Progenitor cell of endocrine pancreas (in vitro differentiated cells): ENCODE measurements around the gene ARSJ. TPM values are rescaled to one million over a fixed set of nuclear protein-coding genes. Genes with fewer than 3 reads are reported as not detected.

Experiments used
- DNase-seq: peaks from one replicate; pipeline ENCODE4 v3.0.0; 2021; ENCODE audit warnings: low spot score; ENCODE audit not compliant: unreplicated experiment
- H3K27ac Mint-ChIP-seq: 2 replicates; pipeline ENCODE4 v1.8.0; 2021; ENCODE audit warnings: mild to moderate bottlenecking, moderate library complexity, mixed read lengths
- H3K27me3 Mint-ChIP-seq: 2 replicates; pipeline ENCODE4 v1.8.0; 2021; ENCODE audit warnings: mixed read lengths
- H3K36me3 Mint-ChIP-seq: 2 replicates; pipeline ENCODE4 v1.8.0; 2022; ENCODE audit warnings: mixed read lengths; ENCODE audit not compliant: insufficient read depth
- H3K4me1 Mint-ChIP-seq: 2 replicates; pipeline ENCODE4 v1.8.0; 2021; ENCODE audit warnings: low read depth, mixed read lengths
- H3K4me3 Mint-ChIP-seq: 2 replicates; pipeline ENCODE4 v1.8.0; 2021; ENCODE audit warnings: low read depth, mild to moderate bottlenecking, moderate library complexity, mixed read lengths
- H3K9me3 Mint-ChIP-seq: 2 replicates; pipeline ENCODE4 v1.8.0; 2021; ENCODE audit warnings: low read depth, mixed read lengths
- total RNA-seq: library from RNA; stranded (reverse); gene quantifications from 2 replicates; pipeline ENCODE4 v1.2.1, GENCODE V29; 2021
- TF ChIP-seq, protein P1 (sequence below): fragments of 200-600 bp; sonication (generic); IDR thresholded peaks from one replicate; pipeline ENCODE4 v1.5.0; 2021; ENCODE audit warnings: antibody characterized with exemption, mild to moderate bottlenecking; ENCODE audit not compliant: unreplicated experiment

ARSJ gene
- total RNA-seq, 1 donor from 2014 or later: 0.46 TPM

GRCh38 chr4:113997206-113997605, 17.8 kb upstream of the ARSJ start:
- no peak for DNase-seq
- H3K4me3 Mint-ChIP-seq: no peak overlapping the region
- no peaks in the 10 kb centered on the region for H3K4me1 Mint-ChIP-seq
- H3K36me3 Mint-ChIP-seq: no peaks in the 10 kb centered on the region
- no peak overlapping the region for H3K27ac Mint-ChIP-seq
- no peaks in the 10 kb centered on the region for H3K9me3 Mint-ChIP-seq
- H3K27me3 Mint-ChIP-seq: peaks cover 3% of the 10 kb centered on the region
- TF ChIP-seq, protein P1, sequence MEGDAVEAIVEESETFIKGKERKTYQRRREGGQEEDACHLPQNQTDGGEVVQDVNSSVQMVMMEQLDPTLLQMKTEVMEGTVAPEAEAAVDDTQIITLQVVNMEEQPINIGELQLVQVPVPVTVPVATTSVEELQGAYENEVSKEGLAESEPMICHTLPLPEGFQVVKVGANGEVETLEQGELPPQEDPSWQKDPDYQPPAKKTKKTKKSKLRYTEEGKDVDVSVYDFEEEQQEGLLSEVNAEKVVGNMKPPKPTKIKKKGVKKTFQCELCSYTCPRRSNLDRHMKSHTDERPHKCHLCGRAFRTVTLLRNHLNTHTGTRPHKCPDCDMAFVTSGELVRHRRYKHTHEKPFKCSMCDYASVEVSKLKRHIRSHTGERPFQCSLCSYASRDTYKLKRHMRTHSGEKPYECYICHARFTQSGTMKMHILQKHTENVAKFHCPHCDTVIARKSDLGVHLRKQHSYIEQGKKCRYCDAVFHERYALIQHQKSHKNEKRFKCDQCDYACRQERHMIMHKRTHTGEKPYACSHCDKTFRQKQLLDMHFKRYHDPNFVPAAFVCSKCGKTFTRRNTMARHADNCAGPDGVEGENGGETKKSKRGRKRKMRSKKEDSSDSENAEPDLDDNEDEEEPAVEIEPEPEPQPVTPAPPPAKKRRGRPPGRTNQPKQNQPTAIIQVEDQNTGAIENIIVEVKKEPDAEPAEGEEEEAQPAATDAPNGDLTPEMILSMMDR: no peak

DNA sequence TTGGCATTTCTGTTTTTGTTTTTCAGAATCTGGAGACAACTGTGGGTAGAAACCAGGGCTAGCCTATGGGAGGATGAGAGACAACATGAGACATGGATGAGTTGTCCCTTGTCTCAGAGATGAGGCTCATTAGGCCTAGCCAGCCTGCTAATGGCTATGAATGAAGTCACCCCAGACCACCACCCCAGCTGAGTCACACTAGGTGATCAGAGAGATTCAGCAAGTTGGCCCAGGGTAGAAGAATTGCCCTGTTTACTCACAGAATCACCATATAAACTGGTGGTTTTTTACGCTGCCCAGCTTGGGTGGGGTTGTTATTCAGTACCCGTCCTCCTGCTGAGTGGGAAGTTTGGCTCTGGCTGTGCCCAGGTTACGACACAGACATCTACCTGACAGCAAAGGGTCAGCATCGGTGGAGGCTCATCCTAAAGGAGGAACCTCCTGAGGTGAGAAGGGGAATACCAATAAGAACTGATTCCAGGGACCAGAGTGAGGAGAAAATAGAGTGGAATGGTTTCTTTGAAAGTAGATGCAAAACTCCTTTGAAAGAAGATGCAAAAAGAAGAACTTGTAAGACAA, 17.2 kb upstream of the ARSJ start:
- TF ChIP-seq, protein P1: no peak
- Mint-ChIP-seq H3K27me3 (peaks cover 3% of the 10 kb centered on the region), H3K27ac (no peak overlapping the region), H3K4me3 (no peak overlapping the region), H3K9me3 (no peaks in the 10 kb centered on the region), H3K36me3 (no peaks in the 10 kb centered on the region), H3K4me1 (no peaks in the 10 kb centered on the region)
- DNase-seq: no peak

DNA sequence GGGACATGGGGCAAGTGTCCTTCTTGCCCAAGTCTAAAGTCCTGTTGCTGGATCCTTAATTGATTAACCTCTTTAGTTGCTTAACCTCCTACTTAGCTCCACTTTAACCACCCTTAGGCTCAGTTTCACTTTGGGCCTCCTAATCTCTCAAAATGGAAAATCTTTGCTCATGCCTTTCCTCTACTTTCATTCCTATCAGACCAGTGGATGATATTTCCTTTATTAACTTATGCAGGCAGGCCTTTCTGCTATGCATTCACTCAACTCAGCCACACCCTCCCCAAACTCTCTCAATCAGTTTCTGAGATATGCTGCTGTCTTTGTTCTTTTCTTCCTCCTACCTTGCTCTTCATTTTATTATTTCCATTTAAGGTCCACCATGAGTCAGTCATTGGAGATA, 14.4 kb upstream of the ARSJ start:
- TF ChIP-seq, protein P1: no peak
- Mint-ChIP-seq H3K9me3 (peaks cover 2% of the 10 kb centered on the region), H3K4me3 (no peak overlapping the region), H3K4me1 (no peaks in the 10 kb centered on the region), H3K27me3 (peaks cover 4% of the 10 kb centered on the region), H3K36me3 (no peaks in the 10 kb centered on the region), H3K27ac (no peak overlapping the region)
- DNase-seq: no peak

- TF ChIP-seq, protein P1: no peak
- no peak for DNase-seq
- no peak overlapping the region for H3K27ac Mint-ChIP-seq
Measured at GRCh38 chr4:113990886-113991285, 11.4 kb upstream of the ARSJ start.

DNA sequence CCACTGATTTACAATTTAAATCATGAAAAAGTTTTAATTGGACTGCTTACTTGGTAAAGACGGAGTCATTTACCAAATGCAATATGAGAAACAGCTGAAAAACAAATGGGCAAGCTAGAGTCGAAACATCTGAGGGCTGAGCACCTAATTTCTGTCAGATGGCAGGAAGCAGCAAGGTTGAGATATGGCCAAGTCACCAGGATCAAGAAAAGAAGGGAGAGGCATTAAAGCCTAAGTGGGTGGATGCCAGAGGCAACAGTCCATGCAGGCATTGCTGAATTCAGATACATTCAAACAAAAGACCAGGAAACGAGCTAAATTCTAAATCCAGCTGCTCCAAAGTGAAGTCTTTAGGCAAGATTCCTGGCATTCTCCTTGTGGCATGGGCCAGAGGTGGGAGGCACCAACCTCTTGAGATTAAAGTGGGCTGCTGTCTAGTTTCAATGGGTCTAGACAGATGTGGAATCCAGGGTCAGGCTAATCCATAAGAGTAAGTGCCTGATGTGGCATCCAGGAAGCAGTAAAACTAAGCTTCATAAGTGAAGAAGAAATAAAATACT, 8.0 kb upstream of the ARSJ start:
- H3K4me3 Mint-ChIP-seq: no peak overlapping the region
- peaks cover 1% of the 10 kb centered on the region for H3K36me3 Mint-ChIP-seq
- peaks cover 14% of the 10 kb centered on the region for H3K27me3 Mint-ChIP-seq
- peaks cover 13% of the 10 kb centered on the region for H3K9me3 Mint-ChIP-seq
- H3K4me1 Mint-ChIP-seq: no peaks in the 10 kb centered on the region
- TF ChIP-seq, protein P1: no peak
- H3K27ac Mint-ChIP-seq: no peak overlapping the region
- no peak for DNase-seq

More at GRCh38 chr4:113990886-113991285, 11.4 kb upstream of the ARSJ start:
- no peak overlapping the region for H3K4me3 Mint-ChIP-seq
- H3K27me3 Mint-ChIP-seq: peaks cover 3% of the 10 kb centered on the region
- H3K4me1 Mint-ChIP-seq: no peaks in the 10 kb centered on the region
- H3K36me3 Mint-ChIP-seq: no peaks in the 10 kb centered on the region
- H3K9me3 Mint-ChIP-seq: peaks cover 6% of the 10 kb centered on the region
